Mesothelial cell of epicardium (in vitro differentiated cells): ENCODE measurements around the gene STK16. TPM values are rescaled to one million over a fixed set of nuclear protein-coding genes. Genes with fewer than 3 reads are reported as not detected.

Experiments
- DNase-seq, 2 experiments: peaks; one replicate each; pipeline ENCODE4 v3.0.0; 2021; ENCODE audit warnings: low spot score in 2 of 2; ENCODE audit not compliant: unreplicated experiment in 2 of 2
- H3K27ac Mint-ChIP-seq: 2 replicates; pipeline ENCODE4 v1.8.0; 2021; ENCODE audit warnings: mixed read lengths
- H3K27me3 Mint-ChIP-seq: 2 replicates; pipeline ENCODE4 v1.8.0; 2021; ENCODE audit warnings: low read depth, mixed read lengths
- H3K36me3 Mint-ChIP-seq: 2 replicates; pipeline ENCODE4 v1.8.0; 2021; ENCODE audit warnings: mixed read lengths
- H3K4me1 Mint-ChIP-seq: 2 replicates; pipeline ENCODE4 v1.8.0; 2021; ENCODE audit warnings: mixed read lengths
- H3K4me3 Mint-ChIP-seq: 2 replicates; pipeline ENCODE4 v1.8.0; 2021; ENCODE audit warnings: mild to moderate bottlenecking, moderate library complexity, mixed read lengths
- H3K9me3 Mint-ChIP-seq: 2 replicates; pipeline ENCODE4 v1.8.0; 2021; ENCODE audit warnings: mixed read lengths
- total RNA-seq: library from RNA; stranded (reverse); gene quantifications from 3 replicates; pipeline ENCODE4 v1.2.1, GENCODE V29; 2021
- TF ChIP-seq, protein P1 (sequence below): fragments of 200-600 bp; sonication (generic); IDR thresholded peaks from one replicate; pipeline ENCODE4 v1.5.0; 2021; ENCODE audit warnings: antibody characterized with exemption; ENCODE audit not compliant: unreplicated experiment

Gene STK16
- total RNA-seq, 1 donor from 2014 or later = 31.2 TPM

- TF ChIP-seq, protein P1, sequence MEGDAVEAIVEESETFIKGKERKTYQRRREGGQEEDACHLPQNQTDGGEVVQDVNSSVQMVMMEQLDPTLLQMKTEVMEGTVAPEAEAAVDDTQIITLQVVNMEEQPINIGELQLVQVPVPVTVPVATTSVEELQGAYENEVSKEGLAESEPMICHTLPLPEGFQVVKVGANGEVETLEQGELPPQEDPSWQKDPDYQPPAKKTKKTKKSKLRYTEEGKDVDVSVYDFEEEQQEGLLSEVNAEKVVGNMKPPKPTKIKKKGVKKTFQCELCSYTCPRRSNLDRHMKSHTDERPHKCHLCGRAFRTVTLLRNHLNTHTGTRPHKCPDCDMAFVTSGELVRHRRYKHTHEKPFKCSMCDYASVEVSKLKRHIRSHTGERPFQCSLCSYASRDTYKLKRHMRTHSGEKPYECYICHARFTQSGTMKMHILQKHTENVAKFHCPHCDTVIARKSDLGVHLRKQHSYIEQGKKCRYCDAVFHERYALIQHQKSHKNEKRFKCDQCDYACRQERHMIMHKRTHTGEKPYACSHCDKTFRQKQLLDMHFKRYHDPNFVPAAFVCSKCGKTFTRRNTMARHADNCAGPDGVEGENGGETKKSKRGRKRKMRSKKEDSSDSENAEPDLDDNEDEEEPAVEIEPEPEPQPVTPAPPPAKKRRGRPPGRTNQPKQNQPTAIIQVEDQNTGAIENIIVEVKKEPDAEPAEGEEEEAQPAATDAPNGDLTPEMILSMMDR = no peak
- Mint-ChIP-seq H3K27ac (peak overlapping the region; percentile 97), H3K27me3 (no peaks in the 10 kb centered on the region)
Measured at GRCh38 chr2:219218217-219218731, 27.0 kb upstream of the STK16 start.

DNA sequence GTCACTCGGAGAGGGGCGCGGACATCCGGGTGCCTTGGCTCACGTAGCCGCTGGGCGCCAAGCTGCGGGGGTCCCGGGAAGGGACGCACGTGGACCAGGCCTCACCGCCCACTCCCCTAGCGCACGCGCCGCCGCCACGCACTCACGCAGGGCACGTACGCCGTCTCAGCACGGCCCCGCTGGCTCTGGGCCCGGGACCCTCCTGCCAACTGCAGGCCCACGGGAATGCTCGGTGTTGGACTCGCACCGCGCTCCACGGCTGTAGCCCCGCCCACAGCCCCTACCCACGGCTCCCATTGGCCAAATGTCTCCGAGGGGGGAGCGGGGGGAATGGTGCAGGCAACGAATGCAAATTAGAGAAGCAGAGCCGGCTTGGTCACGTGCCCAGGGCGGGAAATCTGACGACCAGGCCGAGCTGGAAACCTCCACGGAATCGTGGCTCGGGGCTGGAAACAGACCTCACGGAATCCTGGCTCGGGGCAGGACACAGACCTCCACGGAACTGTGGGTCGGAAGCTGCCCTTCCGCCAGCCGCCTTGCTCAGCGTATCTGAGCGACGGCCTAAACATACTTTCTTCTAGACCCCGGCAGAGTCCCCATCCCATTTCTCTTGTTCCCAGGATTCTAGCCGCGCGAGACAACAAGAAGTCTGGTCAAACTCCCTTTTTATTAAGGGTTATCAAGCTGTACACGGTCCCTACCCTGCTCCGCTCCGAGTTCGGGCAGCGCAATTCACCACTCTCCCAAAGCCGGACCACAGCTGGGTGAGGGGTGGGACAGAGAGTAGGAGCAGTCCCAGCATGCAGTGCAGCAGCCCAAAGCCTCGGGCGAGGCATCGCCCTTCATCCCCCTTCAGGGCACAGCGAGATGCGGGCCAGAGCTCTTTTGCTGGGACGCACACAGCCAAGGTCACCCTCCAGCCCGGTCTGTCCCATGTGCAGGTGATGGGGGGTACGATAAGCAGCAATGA, 26.3 kb upstream of the STK16 start, which contains the start of gene ABCB6:
Gene ABCB6 (minus strand): TSS at position 227 of the 970 bp plus-strand sequence. CDS start 285 bp downstream, outside the sequence.
- Mint-ChIP-seq H3K36me3 (peaks cover 26% of the 10 kb centered on the region), H3K9me3 (no peaks in the 10 kb centered on the region), H3K27ac (peak within 1 kb of the TSS; percentile 97), H3K4me3 (peak within 1 kb of the TSS; percentile 81), H3K4me1 (peaks cover 23% of the 10 kb centered on the region), H3K27me3 (no peaks in the 10 kb centered on the region)
- peak; percentile 91 to 95 for DNase-seq
- TF ChIP-seq, protein P1 = no peak

More at GRCh38 chr2:219218217-219218731, 27.0 kb upstream of the STK16 start:
- peak in 1 of 2 experiments; percentile 74 for DNase-seq
- Mint-ChIP-seq H3K36me3 (peaks cover 25% of the 10 kb centered on the region), H3K4me3 (peak overlapping the region; percentile 81), H3K9me3 (no peaks in the 10 kb centered on the region), H3K4me1 (peaks cover 23% of the 10 kb centered on the region)

DNA sequence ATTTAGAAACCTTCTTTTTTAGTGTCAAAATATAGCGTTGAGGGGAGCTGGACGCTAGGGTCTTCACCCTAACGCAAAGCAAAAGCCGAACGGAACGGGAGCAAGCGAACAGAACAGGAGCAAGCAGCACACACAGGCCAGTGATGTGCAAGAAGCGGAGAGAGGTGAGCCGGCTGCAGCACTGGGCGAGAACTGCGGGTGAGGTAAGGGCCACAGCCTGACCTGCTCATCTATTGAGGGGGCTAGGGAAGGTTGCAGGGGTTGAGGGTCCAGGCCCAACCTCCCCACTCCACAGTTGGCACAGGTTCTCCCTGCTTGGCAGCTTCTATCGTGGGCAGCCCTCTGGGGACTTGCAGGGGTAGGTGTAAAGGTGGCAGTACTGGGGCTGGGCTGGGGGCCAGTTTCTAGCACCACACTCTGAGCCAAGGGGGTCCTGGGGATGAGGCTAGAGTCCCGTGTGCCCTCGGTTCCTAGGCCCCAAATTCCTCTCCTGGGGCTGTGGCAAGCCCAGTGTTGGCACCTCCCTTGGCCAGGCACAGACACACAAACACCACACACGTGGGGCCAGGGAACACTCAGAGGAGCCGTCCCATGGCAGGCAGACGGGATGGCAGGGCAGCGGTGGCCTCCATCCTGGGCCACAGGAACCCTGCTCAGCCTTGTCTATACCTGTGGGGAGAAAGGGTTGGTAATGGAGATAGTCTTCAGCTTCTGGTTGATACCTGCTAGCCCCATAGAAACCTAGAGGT, 25.3 kb upstream of the STK16 start:
- H3K27ac Mint-ChIP-seq = no peak overlapping the region
- TF ChIP-seq, protein P1 = no peak
- H3K9me3 Mint-ChIP-seq = no peaks in the 10 kb centered on the region
- H3K27me3 Mint-ChIP-seq = no peaks in the 10 kb centered on the region
- H3K4me3 Mint-ChIP-seq = peak overlapping the region; percentile 81
- peaks cover 30% of the 10 kb centered on the region for H3K36me3 Mint-ChIP-seq
- H3K4me1 Mint-ChIP-seq = peaks cover 23% of the 10 kb centered on the region
- no peak for DNase-seq

- no peak overlapping the region for H3K4me3 Mint-ChIP-seq
- no peak for DNase-seq
- no peak overlapping the region for H3K27ac Mint-ChIP-seq
- H3K9me3 Mint-ChIP-seq = no peaks in the 10 kb centered on the region
- no peaks in the 10 kb centered on the region for H3K27me3 Mint-ChIP-seq
- TF ChIP-seq, protein P1 = no peak
- H3K4me1 Mint-ChIP-seq = peaks cover 23% of the 10 kb centered on the region
- peaks cover 31% of the 10 kb centered on the region for H3K36me3 Mint-ChIP-seq
Measured at GRCh38 chr2:219220652-219221402, 24.5 kb upstream of the STK16 start.
